Measurements from ENCODE around the gene UBR1. TPM values are rescaled to one million over a fixed set of nuclear protein-coding genes. Genes with fewer than 3 reads are reported as not detected.

Gene UBR1
- total RNA-seq, 1 experiment from 2014 or later: 17.9 TPM

DNA sequence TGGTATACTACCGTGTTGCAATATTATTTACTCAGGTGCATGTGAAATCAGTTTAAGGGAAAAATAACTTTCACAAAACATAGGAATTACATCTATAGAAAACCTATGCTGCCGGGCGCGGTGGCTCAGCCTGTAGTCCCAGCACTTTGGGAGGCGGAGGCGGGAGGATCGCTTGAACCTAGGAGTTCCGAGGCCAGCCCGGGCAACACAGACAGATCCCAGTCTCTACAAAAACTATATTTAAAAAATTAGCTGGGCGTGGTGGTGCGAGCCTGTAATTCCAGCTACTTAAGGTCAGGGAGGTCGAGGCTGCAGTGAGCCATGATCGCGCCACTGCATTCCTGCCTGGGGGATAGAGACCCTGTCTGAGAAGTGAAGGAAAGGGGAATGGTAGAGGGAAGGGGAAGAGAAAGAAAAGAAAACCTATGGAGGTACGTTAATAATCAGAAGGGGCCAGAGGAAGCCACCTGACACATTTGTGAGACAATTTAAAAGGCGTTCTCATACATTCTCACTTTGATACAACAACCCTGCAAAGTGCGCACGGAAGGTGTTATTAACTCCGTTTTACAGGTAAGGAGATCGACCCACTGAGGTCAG, 27.1 kb upstream of the UBR1 start:
- Histone ChIP-seq H4K20me1 (ENCODE audit: insufficient read depth) (no peaks in the 10 kb centered on the region), H3K4me1 (ENCODE audit: control insufficient read depth in 1 of 2, insufficient read depth in 2 of 2, low read length in 2 of 2) (peaks cover 9 to 14% of the 10 kb centered on the region in 2 experiments; a peak in 3 of 4 replicates), H3K4me2 (ENCODE audit: low read length) (peak overlapping the region; percentile 86), H3K27ac (ENCODE audit: low read depth, low read length) (peak overlapping the region; percentile 62), H3K79me2 (ENCODE audit: insufficient read depth, low read length) (no peaks in the 10 kb centered on the region), H3K36me3 (ENCODE audit: control insufficient read depth in 1 of 2, insufficient read depth in 2 of 2, low read length in 2 of 2) (peaks cover 0 to 8% of the 10 kb centered on the region in 2 experiments; a peak in 3 of 4 replicates), H3K9me2 (ENCODE audit: insufficient read depth) (no peaks in the 10 kb centered on the region), H3K27me3 (ENCODE audit: insufficient read depth, low read length) (no peaks in the 10 kb centered on the region), H3K9me3 (ENCODE audit: control insufficient read depth in 1 of 2, insufficient read depth in 1 of 2, low read depth in 1 of 2, low read length in 2 of 2) (no peaks in the 10 kb centered on the region), H2AFZ (ENCODE audit: low read depth, low read length, poor library complexity, severe bottlenecking) (peak overlapping the region; percentile 93), H3K9ac (ENCODE audit: low read length) (peak overlapping the region; percentile 68), H3K4me3 (replicated peaks in 1 of 2; ENCODE audit: low read depth in 1 of 2, low read length in 2 of 2) (peak overlapping the region; percentile 66 to 67)
- TSS peak; percentile 58 for BruUV-seq (replicated peaks)
- ChIA-PET RAD21 (ENCODE audit: low non-redundant PET in 1 of 2, low total read pairs in 2 of 2, uncharacterized antibody in 2 of 2, unreplicated experiment in 2 of 2) (no interaction called here), CTCF (no interaction called here), POLR2A (no interaction called here)
- intact Hi-C loops (cut with micrococcal nuclease): loop anchor here (5.0 kb wide), 1 partner anchor 54 kb away; the partner anchor contains the start of gene CCNDBP1
- ATAC-seq (peak; percentile 47), DNase-seq (ENCODE audit: low read depth, low spot score) (no peak)
- TF ChIP-seq TCF7L2 (IDR thresholded peaks at IDR 0.05; ENCODE audit: borderline replicate concordance, extremely low read depth, insufficient read depth, insufficient read length): no peak
- TF ChIP-seq SIN3A (IDR thresholded peaks at IDR 0.05; ENCODE audit: low read depth): peak; percentile 66

GRCh38 chr15:43128980-43129335, 23.1 kb upstream of the UBR1 start:
- Histone ChIP-seq H3K79me2 (ENCODE audit: insufficient read depth, low read length) (no peaks in the 10 kb centered on the region), H3K27ac (ENCODE audit: low read depth, low read length) (no peak overlapping the region), H3K4me1 (ENCODE audit: control insufficient read depth in 1 of 2, insufficient read depth in 2 of 2, low read length in 2 of 2) (peaks cover 8 to 20% of the 10 kb centered on the region in 2 experiments; a peak in 3 of 4 replicates), H3K9ac (ENCODE audit: low read length) (no peak overlapping the region), H2AFZ (ENCODE audit: low read depth, low read length, poor library complexity, severe bottlenecking) (no peak overlapping the region), H3K4me3 (replicated peaks in 1 of 2; ENCODE audit: low read depth in 1 of 2, low read length in 2 of 2) (no peak overlapping the region), H3K27me3 (ENCODE audit: insufficient read depth, low read length) (no peaks in the 10 kb centered on the region), H3K4me2 (ENCODE audit: low read length) (no peak overlapping the region), H3K36me3 (ENCODE audit: control insufficient read depth in 1 of 2, insufficient read depth in 2 of 2, low read length in 2 of 2) (no peaks in the 10 kb centered on the region), H4K20me1 (ENCODE audit: insufficient read depth) (no peaks in the 10 kb centered on the region), H3K9me2 (ENCODE audit: insufficient read depth) (no peaks in the 10 kb centered on the region), H3K9me3 (ENCODE audit: control insufficient read depth in 1 of 2, insufficient read depth in 1 of 2, low read depth in 1 of 2, low read length in 2 of 2) (no peaks in the 10 kb centered on the region)
- ChIA-PET RAD21 (ENCODE audit: low non-redundant PET in 1 of 2, low total read pairs in 2 of 2, uncharacterized antibody in 2 of 2, unreplicated experiment in 2 of 2) (no interaction called here), POLR2A (no interaction called here), CTCF (no interaction called here)
- DNase-seq (ENCODE audit: low read depth, low spot score): no peak
- no peak for ATAC-seq
- intact Hi-C loops (cut with micrococcal nuclease): no loop called here
- BruUV-seq (replicated peaks): no TSS peak
- TF ChIP-seq, protein P1, sequence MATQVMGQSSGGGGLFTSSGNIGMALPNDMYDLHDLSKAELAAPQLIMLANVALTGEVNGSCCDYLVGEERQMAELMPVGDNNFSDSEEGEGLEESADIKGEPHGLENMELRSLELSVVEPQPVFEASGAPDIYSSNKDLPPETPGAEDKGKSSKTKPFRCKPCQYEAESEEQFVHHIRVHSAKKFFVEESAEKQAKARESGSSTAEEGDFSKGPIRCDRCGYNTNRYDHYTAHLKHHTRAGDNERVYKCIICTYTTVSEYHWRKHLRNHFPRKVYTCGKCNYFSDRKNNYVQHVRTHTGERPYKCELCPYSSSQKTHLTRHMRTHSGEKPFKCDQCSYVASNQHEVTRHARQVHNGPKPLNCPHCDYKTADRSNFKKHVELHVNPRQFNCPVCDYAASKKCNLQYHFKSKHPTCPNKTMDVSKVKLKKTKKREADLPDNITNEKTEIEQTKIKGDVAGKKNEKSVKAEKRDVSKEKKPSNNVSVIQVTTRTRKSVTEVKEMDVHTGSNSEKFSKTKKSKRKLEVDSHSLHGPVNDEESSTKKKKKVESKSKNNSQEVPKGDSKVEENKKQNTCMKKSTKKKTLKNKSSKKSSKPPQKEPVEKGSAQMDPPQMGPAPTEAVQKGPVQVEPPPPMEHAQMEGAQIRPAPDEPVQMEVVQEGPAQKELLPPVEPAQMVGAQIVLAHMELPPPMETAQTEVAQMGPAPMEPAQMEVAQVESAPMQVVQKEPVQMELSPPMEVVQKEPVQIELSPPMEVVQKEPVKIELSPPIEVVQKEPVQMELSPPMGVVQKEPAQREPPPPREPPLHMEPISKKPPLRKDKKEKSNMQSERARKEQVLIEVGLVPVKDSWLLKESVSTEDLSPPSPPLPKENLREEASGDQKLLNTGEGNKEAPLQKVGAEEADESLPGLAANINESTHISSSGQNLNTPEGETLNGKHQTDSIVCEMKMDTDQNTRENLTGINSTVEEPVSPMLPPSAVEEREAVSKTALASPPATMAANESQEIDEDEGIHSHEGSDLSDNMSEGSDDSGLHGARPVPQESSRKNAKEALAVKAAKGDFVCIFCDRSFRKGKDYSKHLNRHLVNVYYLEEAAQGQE (IDR thresholded peaks at IDR 0.05; ENCODE audit: low read depth): no peak
- TF ChIP-seq JUND (IDR thresholded peaks at IDR 0.05): no peak
- no peak for TF ChIP-seq ZBTB33 (IDR thresholded peaks at IDR 0.05; ENCODE audit: extremely low read depth, insufficient replicate concordance, low read length)
- no peak for TF ChIP-seq FOSL1 (IDR thresholded peaks at IDR 0.05; ENCODE audit: low read depth)
- TF ChIP-seq CEBPB (IDR thresholded peaks at IDR 0.05; ENCODE audit: low read depth): no peak
- no peak for TF ChIP-seq POLR2A (IDR thresholded peaks at IDR 0.05; ENCODE audit: borderline replicate concordance, extremely low read depth, insufficient read depth, insufficient read length)
- no peak for TF ChIP-seq EZH2phosphoT487 (IDR thresholded peaks at IDR 0.05; ENCODE audit: borderline replicate concordance)
- TF ChIP-seq CBX3 (IDR thresholded peaks at IDR 0.05; ENCODE audit: low read depth): no peak
- no peak for TF ChIP-seq CTCF (IDR thresholded peaks at IDR 0.05 in 2 of 3, conservative IDR thresholded peaks at IDR 0.05 in 1 of 3; ENCODE audit: borderline replicate concordance in 1 of 3, insufficient read depth in 1 of 3, low read depth in 2 of 3, low read length in 2 of 3)
- no peak for TF ChIP-seq EZH2 (IDR thresholded peaks at IDR 0.05)
- TF ChIP-seq, protein P2, sequence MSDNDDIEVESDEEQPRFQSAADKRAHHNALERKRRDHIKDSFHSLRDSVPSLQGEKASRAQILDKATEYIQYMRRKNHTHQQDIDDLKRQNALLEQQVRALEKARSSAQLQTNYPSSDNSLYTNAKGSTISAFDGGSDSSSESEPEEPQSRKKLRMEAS (IDR thresholded peaks at IDR 0.05): no peak

Measured in HCT116 (cell line).